ENCODE measurements around the gene CATSPER3. TPM values are rescaled to one million over a fixed set of nuclear protein-coding genes. Genes with fewer than 3 reads are reported as not detected.

CATSPER3 gene
- total RNA-seq, 1 donor from 2014 or later, result 0.22 TPM

GRCh38 chr5:135030956-135031812 lies 63.5 kb downstream of the CATSPER3 start:
- DNase-seq (ENCODE audit: extremely low spot score, unreplicated experiment), result no peak
- TF ChIP-seq, protein P1, sequence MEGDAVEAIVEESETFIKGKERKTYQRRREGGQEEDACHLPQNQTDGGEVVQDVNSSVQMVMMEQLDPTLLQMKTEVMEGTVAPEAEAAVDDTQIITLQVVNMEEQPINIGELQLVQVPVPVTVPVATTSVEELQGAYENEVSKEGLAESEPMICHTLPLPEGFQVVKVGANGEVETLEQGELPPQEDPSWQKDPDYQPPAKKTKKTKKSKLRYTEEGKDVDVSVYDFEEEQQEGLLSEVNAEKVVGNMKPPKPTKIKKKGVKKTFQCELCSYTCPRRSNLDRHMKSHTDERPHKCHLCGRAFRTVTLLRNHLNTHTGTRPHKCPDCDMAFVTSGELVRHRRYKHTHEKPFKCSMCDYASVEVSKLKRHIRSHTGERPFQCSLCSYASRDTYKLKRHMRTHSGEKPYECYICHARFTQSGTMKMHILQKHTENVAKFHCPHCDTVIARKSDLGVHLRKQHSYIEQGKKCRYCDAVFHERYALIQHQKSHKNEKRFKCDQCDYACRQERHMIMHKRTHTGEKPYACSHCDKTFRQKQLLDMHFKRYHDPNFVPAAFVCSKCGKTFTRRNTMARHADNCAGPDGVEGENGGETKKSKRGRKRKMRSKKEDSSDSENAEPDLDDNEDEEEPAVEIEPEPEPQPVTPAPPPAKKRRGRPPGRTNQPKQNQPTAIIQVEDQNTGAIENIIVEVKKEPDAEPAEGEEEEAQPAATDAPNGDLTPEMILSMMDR (conservative IDR thresholded peaks at IDR 0.05), result no peak
- Mint-ChIP-seq H3K36me3 (no peaks in the 10 kb centered on the region), H3K4me1 (ENCODE audit: unreplicated experiment) (peaks cover 12% of the 10 kb centered on the region), H3K9me3 (no peaks in the 10 kb centered on the region), H3K4me3 (peak overlapping the region; percentile 77), H3K27ac (peak overlapping the region; percentile 39), H3K27me3 (peaks cover 82% of the 10 kb centered on the region)

DNA sequence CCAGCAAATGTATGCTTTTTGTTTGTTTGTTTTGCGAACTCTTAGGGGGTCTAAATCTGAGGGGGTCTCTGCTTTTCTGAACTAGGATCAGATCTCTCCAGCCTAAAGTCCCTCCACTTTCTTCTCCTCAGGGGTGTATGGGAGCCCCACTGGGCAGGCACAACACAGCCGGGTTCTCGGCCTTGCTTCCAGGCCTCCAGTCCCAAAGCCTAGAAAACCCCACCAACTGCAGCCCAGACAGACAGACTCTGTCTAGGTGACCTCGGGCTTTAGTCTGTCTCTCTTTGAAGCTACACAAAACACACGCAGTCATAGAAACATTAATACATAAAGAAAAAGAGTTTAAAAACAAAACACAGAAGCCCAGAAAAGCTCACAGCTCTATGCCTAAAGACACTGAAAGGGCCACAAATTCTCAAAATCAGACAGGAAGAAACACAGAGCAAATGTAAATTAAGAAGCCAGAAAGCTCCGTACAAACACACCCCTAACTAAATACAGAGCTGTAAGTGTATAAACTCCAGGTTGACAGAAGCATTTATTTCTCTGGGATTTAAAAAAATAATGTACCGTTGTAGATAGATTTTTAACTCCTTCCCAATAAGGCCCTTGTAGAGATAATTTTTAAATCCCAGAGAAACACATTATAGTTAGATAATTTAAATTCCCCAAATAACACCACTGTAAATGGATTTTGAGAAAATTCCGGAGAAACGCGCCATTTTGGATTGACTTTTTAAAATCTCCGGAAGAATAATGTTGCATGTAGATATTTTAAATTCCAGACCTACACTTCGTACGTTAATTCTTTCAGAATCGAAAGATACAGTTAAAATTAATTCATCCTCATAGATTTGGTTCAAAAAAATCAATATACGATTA lies 64.3 kb downstream of the CATSPER3 start:
- DNase-seq (ENCODE audit: extremely low spot score, unreplicated experiment), result no peak
- TF ChIP-seq, protein P1 (conservative IDR thresholded peaks at IDR 0.05), result no peak
- H3K4me1 Mint-ChIP-seq (ENCODE audit: unreplicated experiment), result peaks cover 12% of the 10 kb centered on the region
- H3K27me3 Mint-ChIP-seq, result peaks cover 82% of the 10 kb centered on the region
- no peaks in the 10 kb centered on the region for H3K36me3 Mint-ChIP-seq
- no peaks in the 10 kb centered on the region for H3K9me3 Mint-ChIP-seq
- H3K4me3 Mint-ChIP-seq, result peak overlapping the region; percentile 77
- peak overlapping the region; percentile 72 for H3K27ac Mint-ChIP-seq

DNA sequence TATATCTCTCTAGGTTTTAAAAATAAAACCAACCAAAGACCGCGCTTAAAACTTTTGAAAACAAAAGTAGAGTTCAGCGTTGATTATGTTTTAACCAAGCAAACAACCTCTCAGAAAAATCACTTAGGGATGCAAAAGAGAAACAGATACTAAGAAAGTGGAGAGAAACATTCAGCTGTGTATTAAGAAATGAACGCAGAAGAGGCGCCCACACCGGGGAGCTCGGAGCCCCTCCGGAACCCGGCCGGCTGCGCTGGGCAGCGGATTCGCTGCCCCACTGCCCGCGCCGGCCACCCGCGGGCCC lies 64.9 kb downstream of the CATSPER3 start:
- Mint-ChIP-seq H3K4me3 (peak overlapping the region; percentile 77), H3K36me3 (no peaks in the 10 kb centered on the region), H3K27me3 (peaks cover 82% of the 10 kb centered on the region), H3K27ac (peak overlapping the region; percentile 72), H3K4me1 (ENCODE audit: unreplicated experiment) (peaks cover 12% of the 10 kb centered on the region), H3K9me3 (no peaks in the 10 kb centered on the region)
- no peak for DNase-seq (ENCODE audit: extremely low spot score, unreplicated experiment)
- TF ChIP-seq, protein P1 (conservative IDR thresholded peaks at IDR 0.05), result no peak

GRCh38 chr5:135032999-135033861 lies 65.5 kb downstream of the CATSPER3 start:
- Mint-ChIP-seq H3K27me3 (peaks cover 86% of the 10 kb centered on the region), H3K4me3 (peak overlapping the region; percentile 84), H3K4me1 (ENCODE audit: unreplicated experiment) (peaks cover 12% of the 10 kb centered on the region), H3K27ac (peak overlapping the region; percentile 66), H3K9me3 (no peaks in the 10 kb centered on the region), H3K36me3 (no peaks in the 10 kb centered on the region)
- no peak for DNase-seq (ENCODE audit: extremely low spot score, unreplicated experiment)
- TF ChIP-seq, protein P1 (conservative IDR thresholded peaks at IDR 0.05), result no peak

- Mint-ChIP-seq H3K27ac (peak within 1 kb of the TSS; percentile 77), H3K4me1 (ENCODE audit: unreplicated experiment) (peaks cover 12% of the 10 kb centered on the region), H3K36me3 (no peaks in the 10 kb centered on the region), H3K9me3 (no peaks in the 10 kb centered on the region), H3K4me3 (peak within 1 kb of the TSS; percentile 90), H3K27me3 (peaks cover 90% of the 10 kb centered on the region)
- TF ChIP-seq, protein P1 (conservative IDR thresholded peaks at IDR 0.05), result no peak
- no peak for DNase-seq (ENCODE audit: extremely low spot score, unreplicated experiment)
Observed at GRCh38 chr5:135033901-135034235, 66.2 kb downstream of the CATSPER3 start, which contains the start of gene PITX1. PITX1 (minus strand) TSS chr5:135034228; CDS start chr5:135033881, 347 bp downstream.
